Breast epithelium (tissue), 3 donors: ENCODE results near the gene TENM3.

Experiments used
- CTCF ChIP-seq, 3 donors: fragments of 450-650 bp; IDR thresholded peaks; one replicate each; pipeline ENCODE4 v1.5.1; 2016 to 2017; ENCODE audit warnings: antibody characterized with exemption in 3 of 3, mild to moderate bottlenecking in 3 of 3, moderate library complexity in 3 of 3
- POLR2A ChIP-seq: fragments of 450-650 bp; IDR thresholded peaks from one replicate; pipeline ENCODE4 v1.6.1; 2016; ENCODE audit warnings: antibody characterized with exemption, mild to moderate bottlenecking, moderate library complexity
- POLR2AphosphoS5 ChIP-seq, 3 donors: sonication (generic); formaldehyde crosslinking; IDR thresholded peaks; one replicate each; pipeline ENCODE4 v1.6.1; 2017; ENCODE audit warnings: antibody characterized with exemption in 3 of 3

GRCh38 chr4:182225257-182225852, 17.8 kb upstream of the TENM3 start:
- TF ChIP-seq CTCF (IDR thresholded peaks at IDR 0.05), result no peak
- no peak for TF ChIP-seq POLR2A
- TF ChIP-seq POLR2AphosphoS5 (IDR thresholded peaks at IDR 0.05), result no peak
